MM.1S (cell line): ENCODE measurements around the gene ZP1.

Source experiments
- EZH2 ChIP-seq: fragments of 300-600 bp; sonication (generic); optimal IDR thresholded peaks from 2 replicates; pipeline ENCODE3; 2017; ENCODE audit warnings: low read depth, mild to moderate bottlenecking, antibody characterized with exemption, low read length, mixed read lengths
- TF ChIP-seq, protein P1 (sequence below): fragments of 300-600 bp; sonication (generic); IDR thresholded peaks from 2 replicates; pipeline ENCODE4 v1.5.1; 2016; ENCODE audit warnings: antibody characterized with exemption, low read length, mixed read lengths

DNA sequence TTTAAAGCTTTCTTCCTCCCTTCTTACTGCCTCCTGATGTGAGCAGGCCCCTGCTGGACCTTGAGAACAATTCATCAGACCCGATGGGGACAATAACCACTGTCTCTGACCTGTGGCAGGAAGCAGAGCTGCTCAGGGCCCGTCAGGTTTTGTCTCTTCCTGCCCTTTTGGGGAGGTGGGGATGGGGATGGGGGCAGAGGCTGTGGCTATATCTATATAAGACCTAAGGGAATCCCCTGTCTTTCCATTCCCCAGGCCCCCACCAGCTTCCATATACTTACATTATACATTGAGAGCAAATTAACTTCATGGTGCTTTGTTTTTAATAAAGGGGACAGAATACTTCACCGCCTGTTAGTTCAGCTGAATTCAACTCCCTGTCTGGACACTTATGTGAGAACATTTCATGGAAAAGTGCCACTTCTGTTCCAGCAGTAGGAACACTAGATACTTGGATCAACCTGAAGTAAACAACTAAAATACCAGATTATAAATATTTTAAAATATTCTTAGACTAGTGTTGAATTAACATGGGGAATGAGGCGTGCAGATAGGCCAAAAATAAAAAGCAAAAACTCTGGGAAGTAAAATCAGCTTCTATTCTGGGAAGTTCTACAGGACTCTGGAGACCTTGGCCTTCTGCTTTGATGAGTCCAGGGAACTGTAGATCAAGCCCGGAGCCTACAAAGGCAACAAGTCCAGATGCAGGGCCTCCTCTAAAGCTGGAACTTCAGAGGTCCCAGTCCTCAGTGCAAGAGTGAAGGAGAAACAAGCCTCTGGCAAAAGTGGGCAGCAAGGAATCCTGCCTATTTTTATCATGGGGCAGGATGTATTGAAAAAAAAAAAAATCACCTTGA, 11.1 kb downstream of the ZP1 start:
- TF ChIP-seq, protein P1, sequence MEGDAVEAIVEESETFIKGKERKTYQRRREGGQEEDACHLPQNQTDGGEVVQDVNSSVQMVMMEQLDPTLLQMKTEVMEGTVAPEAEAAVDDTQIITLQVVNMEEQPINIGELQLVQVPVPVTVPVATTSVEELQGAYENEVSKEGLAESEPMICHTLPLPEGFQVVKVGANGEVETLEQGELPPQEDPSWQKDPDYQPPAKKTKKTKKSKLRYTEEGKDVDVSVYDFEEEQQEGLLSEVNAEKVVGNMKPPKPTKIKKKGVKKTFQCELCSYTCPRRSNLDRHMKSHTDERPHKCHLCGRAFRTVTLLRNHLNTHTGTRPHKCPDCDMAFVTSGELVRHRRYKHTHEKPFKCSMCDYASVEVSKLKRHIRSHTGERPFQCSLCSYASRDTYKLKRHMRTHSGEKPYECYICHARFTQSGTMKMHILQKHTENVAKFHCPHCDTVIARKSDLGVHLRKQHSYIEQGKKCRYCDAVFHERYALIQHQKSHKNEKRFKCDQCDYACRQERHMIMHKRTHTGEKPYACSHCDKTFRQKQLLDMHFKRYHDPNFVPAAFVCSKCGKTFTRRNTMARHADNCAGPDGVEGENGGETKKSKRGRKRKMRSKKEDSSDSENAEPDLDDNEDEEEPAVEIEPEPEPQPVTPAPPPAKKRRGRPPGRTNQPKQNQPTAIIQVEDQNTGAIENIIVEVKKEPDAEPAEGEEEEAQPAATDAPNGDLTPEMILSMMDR: no peak
- no peak for TF ChIP-seq EZH2
